ENCODE data around the gene SCUBE2. TPM values are rescaled to one million over a fixed set of nuclear protein-coding genes. Genes with fewer than 3 reads are reported as not detected.

The SCUBE2 gene
- total and polyA plus RNA-seq, 2 of the 4 experiments (the other 2 are of a cell fraction), result 0.43 to 0.72 TPM

GRCh38 chr11:9053316-9054035 lies 37.9 kb downstream of the SCUBE2 start (continued):
- no peak for TF ChIP-seq MXI1 (IDR thresholded peaks at IDR 0.05; ENCODE audit: borderline replicate concordance, low read depth, low read length)

- Histone ChIP-seq H4K20me1 (ENCODE audit: insufficient read depth, low read length) (no peaks in the 10 kb centered on the region), H3K4me2 (ENCODE audit: low read depth, low read length) (no peak overlapping the region), H3K56ac (ENCODE audit: extremely low read depth, insufficient read depth, low read length) (no peak overlapping the region), H3K23ac (ENCODE audit: low read depth, low read length) (no peak overlapping the region), H3K9me1 (ENCODE audit: insufficient read depth, low read length) (peaks cover 12% of the 10 kb centered on the region), H2AK5ac (ENCODE audit: low read depth, low read length) (no peak overlapping the region), H4K5ac (ENCODE audit: low read depth, low read length) (no peak overlapping the region), H2BK5ac (ENCODE audit: low read depth, low read length, poor library complexity, severe bottlenecking) (no peak overlapping the region), H3K27me3 (ENCODE audit: control insufficient read depth, insufficient read depth, low read length) (no peaks in the 10 kb centered on the region), H2AK9ac (replicated peaks; ENCODE audit: low read depth, low read length, poor library complexity) (no peak overlapping the region), H3K4ac (ENCODE audit: low read depth, low read length) (no peak overlapping the region; the same call in 1 of the 2 replicates), H4K8ac (ENCODE audit: low read depth in 2 of 2, low read length in 2 of 2) (no peak overlapping the region), H3K9me3 (ENCODE audit: control insufficient read depth, insufficient read depth, low read length) (no peaks in the 10 kb centered on the region), H3K27ac (ENCODE audit: insufficient read depth, low read length) (no peak overlapping the region), H3K14ac (replicated peaks; ENCODE audit: low read depth, low read length) (peak overlapping the region; percentile 41; the same call in 1 of the 2 replicates), H2BK15ac (ENCODE audit: low read depth, low read length) (no peak overlapping the region), H3K4me3 (ENCODE audit: insufficient read depth, low read depth, low read length) (no peak overlapping the region), H2BK20ac (ENCODE audit: low read depth, low read length) (0 out of 2 replicates have a peak overlapping the region, but pooled peaks have one; percentile 82), H2AFZ (replicated peaks; ENCODE audit: low read length, poor library complexity) (peak overlapping the region; percentile 36), H2BK120ac (ENCODE audit: low read depth, low read length) (no peak overlapping the region), H3K79me1 (ENCODE audit: low read depth in 1 of 2, low read length in 2 of 2) (no peaks in the 10 kb centered on the region; a peak in 1 of 4 replicates), H3K18ac (ENCODE audit: low read depth, low read length) (no peak overlapping the region), H3K4me1 (ENCODE audit: control insufficient read depth, insufficient read depth, low read length) (peaks cover 9% of the 10 kb centered on the region), H3K36me3 (ENCODE audit: control insufficient read depth, insufficient read depth, low read length) (no peaks in the 10 kb centered on the region), H3K9ac (ENCODE audit: low read depth, low read length) (no peak overlapping the region), H4K91ac (ENCODE audit: insufficient read depth, low read depth, low read length) (no peak overlapping the region)
- no CpG with 5 or more reads among the region's 3 CpGs for WGBS, 2 experiments (ENCODE audit: extremely low coverage in 2 of 2, insufficient read length in 1 of 2)
- CTCF ChIA-PET, result no interaction called here
- ATAC-seq (ENCODE audit: low read depth), result no peak
- POLR2A ChIA-PET (ENCODE audit: unreplicated experiment), result interaction anchor here (0.7 kb wide), 1 partner anchor 23 kb away, joined by 3 read pairs; no protein-coding TSS in a partner anchor
- no peak for DNase-seq
- in situ Hi-C loops (cut with MboI; ENCODE audit: low sequenced_read_pairs), result no loop called here
- intact Hi-C loops (cut with micrococcal nuclease), result no loop called here
- dilution Hi-C loops (cut with HindIII; ENCODE audit: low sequenced_read_pairs, unreplicated experiment), result no loop called here
- BruUV-seq (replicated peaks), result no TSS peak
- TF ChIP-seq CEBPB (IDR thresholded peaks at IDR 0.05; ENCODE audit: low read depth, low read length), result no peak
- TF ChIP-seq USF2 (IDR thresholded peaks at IDR 0.05; ENCODE audit: low read depth, low read length), result no peak
- no peak for TF ChIP-seq RFX5 (IDR thresholded peaks at IDR 0.05; ENCODE audit: low read depth, low read length)
- no peak for TF ChIP-seq RAD21 (IDR thresholded peaks at IDR 0.05; ENCODE audit: low read length)
- TF ChIP-seq ELK1 (IDR thresholded peaks at IDR 0.05; ENCODE audit: borderline replicate concordance, low read depth, low read length), result no peak
- TF ChIP-seq FOS (IDR thresholded peaks at IDR 0.05; ENCODE audit: low read depth, low read length), result no peak
- TF ChIP-seq CTCF (conservative IDR thresholded peaks at IDR 0.05; ENCODE audit: low read depth, low read length), result no peak
- TF ChIP-seq SMC3 (IDR thresholded peaks at IDR 0.05; ENCODE audit: low read depth, low read length), result no peak
- no peak for TF ChIP-seq POLR2A (IDR thresholded peaks at IDR 0.05; ENCODE audit: low read depth, low read length)
- TF ChIP-seq MXI1 (IDR thresholded peaks at IDR 0.05; ENCODE audit: borderline replicate concordance, low read depth, low read length), result no peak
- TF ChIP-seq RCOR1 (IDR thresholded peaks at IDR 0.05; ENCODE audit: insufficient replicate concordance, low read length), result no peak
- TF ChIP-seq CHD1 (IDR thresholded peaks at IDR 0.05; ENCODE audit: low read depth, low read length), result no peak
- TF ChIP-seq MAZ (IDR thresholded peaks at IDR 0.05; ENCODE audit: borderline replicate concordance, low read depth, low read length), result no peak
Observed at GRCh38 chr11:9052316-9052715, 39.1 kb downstream of the SCUBE2 start.

All from IMR-90 (cell line).